Kidney epithelial cell (primary cell): ENCODE results near the gene GCH1. TPM values are rescaled to one million over a fixed set of nuclear protein-coding genes. Genes with fewer than 3 reads are reported as not detected.

Source experiments
- DNase-seq: peaks from one replicate; pipeline ENCODE4 v3.0.0-alpha.2; 2010; ENCODE audit warnings: low read depth
- H3K27me3 ChIP-seq: 2 replicates; pipeline ENCODE4 v1.6.0; 2011; ENCODE audit warnings: low read length; ENCODE audit not compliant: control insufficient read depth, insufficient read depth
- H3K36me3 ChIP-seq: 2 replicates; pipeline ENCODE4 v1.5.1; 2011; ENCODE audit warnings: low read length; ENCODE audit not compliant: control insufficient read depth, insufficient read depth
- H3K4me3 ChIP-seq: 2 replicates; pipeline ENCODE4 v1.5.1; 2011; ENCODE audit warnings: low read depth, mild to moderate bottlenecking, control low read depth, low read length
- CTCF ChIP-seq: IDR thresholded peaks from 2 replicates; pipeline ENCODE4 v1.5.1; 2011; ENCODE audit warnings: mild to moderate bottlenecking, moderate library complexity, low read length, control low read depth, inconsistent platforms; ENCODE audit not compliant: insufficient read depth, poor library complexity, severe bottlenecking
- total RNA-seq: library from RNA; depleted of rRNA; stranded (reverse); fragments of >200 nt; gene quantifications from 2 replicates; pipeline ENCODE4 v1.2.3, GENCODE V29; 2015

GCH1 gene
- total RNA-seq, 1 donor from 2014 or later = 30.9 TPM

- no peak for DNase-seq
- H3K4me3 ChIP-seq = no peak overlapping the region
- TF ChIP-seq CTCF = no peak
- no peaks in the 10 kb centered on the region for H3K27me3 ChIP-seq
- H3K36me3 ChIP-seq = no peaks in the 10 kb centered on the region
These were observed 44.8 kb downstream of the GCH1 start for GRCh38 chr14:54857830-54858269.

- TF ChIP-seq CTCF = no peak
- DNase-seq = no peak
- H3K4me3 ChIP-seq = no peak overlapping the region
- H3K27me3 ChIP-seq = no peaks in the 10 kb centered on the region
- no peaks in the 10 kb centered on the region for H3K36me3 ChIP-seq
These were observed 46.5 kb downstream of the GCH1 start for GRCh38 chr14:54856152-54856551.

- H3K36me3 ChIP-seq = no peaks in the 10 kb centered on the region
- no peak overlapping the region for H3K4me3 ChIP-seq
- DNase-seq = no peak
- TF ChIP-seq CTCF = no peak
- no peaks in the 10 kb centered on the region for H3K27me3 ChIP-seq
These were observed 48.4 kb downstream of the GCH1 start for GRCh38 chr14:54854181-54854580.

- Histone ChIP-seq H3K4me3 (no peak overlapping the region), H3K36me3 (no peaks in the 10 kb centered on the region), H3K27me3 (no peaks in the 10 kb centered on the region)
- no peak for DNase-seq
- no peak for TF ChIP-seq CTCF
These were observed 49.3 kb downstream of the GCH1 start for GRCh38 chr14:54853339-54853738.

- TF ChIP-seq CTCF = no peak
- H3K27me3 ChIP-seq = no peaks in the 10 kb centered on the region
- no peak overlapping the region for H3K4me3 ChIP-seq
- no peak for DNase-seq
- H3K36me3 ChIP-seq = no peaks in the 10 kb centered on the region
These were observed 50.4 kb downstream of the GCH1 start for GRCh38 chr14:54852215-54852614.

- DNase-seq = no peak
- H3K36me3 ChIP-seq = no peaks in the 10 kb centered on the region
These were observed 53.7 kb downstream of the GCH1 start for GRCh38 chr14:54848910-54849309.

More at GRCh38 chr14:54848910-54849309, 53.7 kb downstream of the GCH1 start:
- no peak for TF ChIP-seq CTCF
- H3K4me3 ChIP-seq = no peak overlapping the region
- no peaks in the 10 kb centered on the region for H3K27me3 ChIP-seq
